NOMO-1 treated with dmso at 0.1 percent for 144 hours (cell line): ENCODE measurements around the gene ERCC6L.
A peak's percentile ranks its signal among the peaks of the same experiment; 100 is the strongest.
"Not testable (repeated sequence)": the region's sequence is repeated elsewhere in the genome, so short reads cannot be mapped to it uniquely, and the experiment has no call there.

Experiments used
- DNase-seq: peaks from one replicate; lab custom pipeline; 2025; ENCODE audit not compliant: unreplicated experiment; lab: John Stamatoyannopoulos, UW

Gene ERCC6L

GRCh38 chrX:72247206-72247942 lies 8.5 kb upstream of the ERCC6L start:
- no peak for DNase-seq

DNA sequence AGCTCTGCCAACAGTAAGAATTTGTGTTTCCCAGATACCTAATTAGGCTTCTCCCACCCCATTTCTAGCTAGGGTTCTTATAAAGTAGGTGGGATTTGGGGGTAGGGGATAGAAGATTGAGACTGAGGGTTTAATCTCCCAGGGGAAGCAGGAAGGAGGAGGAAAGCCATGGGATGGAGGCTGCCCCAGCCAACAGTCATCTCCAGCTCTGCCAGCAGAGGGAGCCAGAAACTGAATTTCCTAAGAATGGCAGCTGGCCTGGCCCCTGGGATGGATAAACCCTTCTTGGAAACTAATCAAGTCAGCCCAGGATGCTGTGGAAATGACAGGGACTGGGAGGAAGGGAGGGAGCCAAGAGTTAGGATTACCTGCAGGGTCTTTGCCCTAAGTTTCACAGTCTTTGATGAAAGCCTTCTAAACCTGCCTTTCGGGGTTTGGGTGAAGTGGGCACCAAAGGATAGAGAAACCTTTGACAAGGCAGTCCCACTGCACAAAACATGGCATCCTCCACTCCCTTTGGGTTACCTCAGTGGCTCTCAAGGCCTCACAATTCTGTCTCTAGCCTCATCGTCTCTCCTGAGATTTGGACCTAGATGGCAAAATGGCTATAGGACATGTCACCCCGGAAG lies 6.7 kb upstream of the ERCC6L start:
- DNase-seq: no peak

GRCh38 chrX:72243472-72243871 lies 4.6 kb upstream of the ERCC6L start:
- DNase-seq: no peak

DNA sequence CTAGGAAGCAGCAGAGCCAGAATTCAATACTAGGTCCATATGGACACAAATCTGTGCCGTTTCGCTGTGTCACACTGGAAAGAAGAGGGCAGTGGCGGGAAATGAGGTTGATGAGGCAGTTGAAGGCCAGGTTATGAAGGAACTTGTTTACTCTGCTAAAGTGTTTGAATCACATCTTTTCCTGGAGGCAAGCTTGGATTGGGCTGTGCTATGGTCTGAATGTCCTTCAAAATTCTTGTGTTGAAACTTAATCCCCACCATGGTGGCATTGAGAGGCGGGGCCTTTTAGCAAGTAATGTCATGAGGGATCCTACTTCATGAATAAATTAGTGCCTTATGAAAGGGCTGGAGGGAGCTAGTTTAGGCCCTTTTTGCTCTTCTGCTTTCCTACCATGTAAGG lies 2.1 kb upstream of the ERCC6L start:
- no peak for DNase-seq

DNA sequence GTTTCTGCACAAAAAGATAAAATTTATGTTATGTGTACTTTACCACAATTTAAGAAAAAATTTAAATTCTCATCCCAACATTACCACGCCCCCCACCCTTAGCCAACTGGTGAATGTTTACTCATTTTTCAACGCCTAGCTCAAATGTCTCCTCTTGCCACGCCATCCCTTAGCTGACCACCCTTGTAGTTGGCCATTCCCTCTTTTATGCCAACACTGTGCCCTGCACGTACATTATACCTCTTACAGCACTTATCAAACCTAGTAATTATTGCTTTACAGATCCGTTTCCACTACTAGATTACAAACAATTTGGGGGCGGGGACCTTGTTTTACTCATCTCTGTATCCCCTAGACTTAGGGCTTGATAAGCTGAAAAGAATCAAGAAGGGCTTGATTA lies 644 bp downstream of the ERCC6L start:
- DNase-seq: no peak

GRCh38 chrX:72236841-72237240 lies 2.0 kb downstream of the ERCC6L start:
- DNase-seq: no peak

DNA sequence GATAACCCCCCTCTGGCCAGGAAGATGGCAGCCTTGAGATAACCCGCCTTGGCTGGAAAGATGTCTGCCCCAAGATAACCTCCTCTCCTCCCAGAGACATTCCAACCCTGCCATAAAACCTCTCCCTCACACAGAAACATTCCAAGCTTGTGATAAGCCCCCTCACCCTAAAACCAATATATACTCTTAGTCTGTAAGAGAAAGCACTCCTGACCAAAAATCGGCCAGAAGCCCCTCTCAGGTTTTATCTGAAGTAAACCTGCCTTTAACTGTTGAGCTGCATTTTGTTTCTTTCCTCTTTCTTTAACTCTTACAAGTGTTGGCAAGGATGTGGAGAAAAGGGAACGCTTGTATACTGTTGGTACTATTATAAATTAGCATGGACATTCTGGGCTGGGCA lies 8.5 kb downstream of the ERCC6L start:
- DNase-seq: no peak

DNA sequence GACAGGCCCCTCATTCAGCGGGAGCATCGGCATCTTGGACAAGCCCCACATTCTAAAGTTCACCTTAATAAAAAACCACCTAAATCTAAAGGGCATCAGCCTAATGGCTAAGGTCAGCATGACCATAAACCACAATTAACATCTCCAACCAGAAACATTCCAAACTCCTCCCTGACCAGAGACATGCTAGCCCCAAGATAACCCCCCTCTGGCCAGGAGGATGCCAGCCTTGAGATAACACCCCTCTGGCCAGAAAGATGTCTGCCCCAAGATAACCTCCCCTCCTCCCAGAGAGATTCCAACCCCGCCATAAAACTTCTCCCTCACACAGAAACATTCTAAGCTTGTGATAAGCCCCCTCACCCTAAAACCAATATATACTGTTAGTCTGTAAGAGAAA lies 18.5 kb downstream of the ERCC6L start:
- not testable (repeated sequence) for DNase-seq

DNA sequence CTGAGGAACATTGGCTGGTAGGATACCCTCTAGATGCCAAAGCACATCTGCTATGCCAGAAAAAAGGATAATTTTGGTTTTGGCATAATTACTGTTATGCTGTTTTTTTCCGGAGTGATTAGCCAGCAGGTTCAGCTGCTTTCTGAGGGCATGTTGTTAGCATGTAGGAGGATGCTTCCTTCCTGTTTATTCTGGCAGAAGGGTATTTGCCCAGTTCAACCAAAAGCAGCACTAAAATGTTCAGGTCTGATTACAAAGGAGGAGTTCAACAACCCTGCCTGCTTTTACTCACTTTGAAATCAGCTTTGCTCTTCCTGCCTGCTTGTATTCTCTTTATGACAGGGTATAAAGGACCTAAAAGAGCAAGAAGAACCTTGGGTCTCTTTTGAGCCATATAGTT lies 21.9 kb downstream of the ERCC6L start:
- no peak for DNase-seq

GRCh38 chrX:72208126-72208800 lies 30.6 kb downstream of the ERCC6L start:
- DNase-seq: no peak

- no peak for DNase-seq
These were observed 31.5 kb downstream of the ERCC6L start for GRCh38 chrX:72207366-72207765.

DNA sequence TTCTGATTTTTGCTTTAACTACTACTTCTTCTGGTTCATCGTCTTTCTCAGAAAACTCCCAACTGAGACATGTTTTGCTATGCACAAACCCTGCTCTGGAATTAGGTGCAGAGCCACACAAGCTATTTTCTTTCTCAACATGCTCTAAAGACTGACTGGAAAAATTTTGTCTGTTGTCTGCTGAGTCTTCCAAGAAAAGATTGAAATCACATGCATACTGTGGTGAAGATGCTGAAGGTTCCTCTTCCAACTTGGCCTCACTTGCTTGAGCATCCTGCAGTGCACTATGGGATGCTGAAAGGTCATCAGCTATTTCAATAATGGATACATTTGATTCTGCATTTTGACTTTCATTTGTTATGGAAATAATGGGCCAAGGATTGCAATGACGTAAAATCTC lies 33.1 kb downstream of the ERCC6L start:
- no peak for DNase-seq

GRCh38 chrX:72203421-72203820 lies 35.4 kb downstream of the ERCC6L start:
- no peak for DNase-seq

DNA sequence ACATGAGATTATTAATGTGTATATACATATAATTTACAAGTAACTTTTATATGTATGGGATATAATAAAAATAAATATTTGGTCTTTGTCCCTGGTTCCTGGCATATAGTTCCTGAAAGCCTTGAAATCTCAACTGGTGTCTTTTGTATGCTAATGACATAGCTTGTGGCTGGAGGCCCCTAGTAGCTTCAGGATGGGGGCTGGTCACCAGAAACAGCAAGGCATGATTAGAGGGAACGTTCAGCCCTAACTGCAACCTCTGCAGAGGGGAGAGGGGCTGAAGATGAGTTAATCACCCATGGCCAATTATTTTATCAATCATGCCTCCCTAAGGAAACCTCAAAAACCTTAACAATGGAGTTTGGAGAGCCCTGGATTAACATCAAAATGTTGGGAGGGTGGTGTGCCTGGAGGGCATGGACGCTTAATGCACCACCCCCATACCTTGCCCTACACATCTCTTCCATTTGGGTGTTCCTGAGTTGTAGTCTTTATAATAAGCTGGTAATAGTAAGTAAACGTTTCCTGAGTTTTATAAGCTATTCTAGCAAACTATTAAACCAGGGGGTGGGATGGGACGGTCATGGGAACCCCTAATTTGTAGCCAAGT lies 35.9 kb downstream of the ERCC6L start:
- no peak for DNase-seq

GRCh38 chrX:72201836-72202536 lies 36.8 kb downstream of the ERCC6L start:
- DNase-seq: no peak

GRCh38 chrX:72182924-72183323 lies 55.9 kb downstream of the ERCC6L start:
- DNase-seq: no peak

- DNase-seq: peak; percentile 90
These were observed 57.4 kb downstream of the ERCC6L start, which contains the start of gene PIN4 for GRCh38 chrX:72181178-72182125. TSS of gene PIN4 (plus strand) at chrX:72181757. CDS start at chrX:72181786, 29 bp downstream.

- no peak for DNase-seq
These were observed 58.3 kb downstream of the ERCC6L start for GRCh38 chrX:72180539-72180938.

- DNase-seq: no peak
These were observed 61.8 kb downstream of the ERCC6L start for GRCh38 chrX:72176981-72177380.

DNA sequence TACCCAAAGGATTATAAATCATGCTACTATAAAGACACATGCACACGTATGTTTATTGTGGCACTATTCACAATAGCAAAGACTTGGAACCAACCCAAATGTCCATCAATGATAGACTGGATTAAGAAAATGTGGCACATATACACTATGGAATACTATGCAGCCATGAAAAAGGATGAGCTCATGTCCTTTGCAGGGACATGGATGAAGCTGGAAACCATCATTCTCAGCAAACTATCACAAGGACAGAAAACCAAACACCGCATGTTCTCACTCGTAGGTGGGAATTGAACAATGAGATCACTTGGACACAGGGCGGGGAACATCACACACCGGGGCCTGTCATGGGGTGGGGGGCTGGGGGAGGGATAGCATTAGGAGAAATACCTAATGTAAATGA lies 62.5 kb downstream of the ERCC6L start:
- DNase-seq: not testable (repeated sequence)
